ENCODE data around the gene PIGV. TPM values are rescaled to one million over a fixed set of nuclear protein-coding genes. Genes with fewer than 3 reads are reported as not detected.

Gene PIGV
- total RNA-seq, 2 experiments from 2014 or later = 3.8 to 4.7 TPM

DNA sequence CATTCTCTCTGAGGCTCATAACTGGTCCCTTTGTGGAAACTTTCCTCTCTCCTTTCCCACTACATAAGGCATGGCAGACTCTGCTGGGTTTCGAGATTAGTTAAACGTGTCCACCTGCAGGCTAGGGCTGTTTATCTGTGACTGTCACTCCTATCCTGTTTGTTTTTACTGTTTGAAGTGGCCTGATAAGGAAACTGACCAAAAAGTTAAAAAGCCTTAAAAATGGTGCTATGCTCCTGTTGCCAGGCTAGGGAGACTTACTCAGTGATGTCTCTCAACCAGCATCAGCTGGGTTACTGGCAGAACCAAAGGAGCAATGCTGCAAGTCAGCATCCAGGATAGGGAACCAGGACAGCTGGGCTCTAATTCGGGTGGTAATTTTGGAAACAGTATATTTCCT is 3.9 kb downstream of the PIGV start:
- CTCF ChIA-PET = interaction anchor here (4.8 kb wide), 1 partner anchor 188 kb away, joined by 80 read pairs; no protein-coding TSS in a partner anchor
- TF ChIP-seq, protein P1, sequence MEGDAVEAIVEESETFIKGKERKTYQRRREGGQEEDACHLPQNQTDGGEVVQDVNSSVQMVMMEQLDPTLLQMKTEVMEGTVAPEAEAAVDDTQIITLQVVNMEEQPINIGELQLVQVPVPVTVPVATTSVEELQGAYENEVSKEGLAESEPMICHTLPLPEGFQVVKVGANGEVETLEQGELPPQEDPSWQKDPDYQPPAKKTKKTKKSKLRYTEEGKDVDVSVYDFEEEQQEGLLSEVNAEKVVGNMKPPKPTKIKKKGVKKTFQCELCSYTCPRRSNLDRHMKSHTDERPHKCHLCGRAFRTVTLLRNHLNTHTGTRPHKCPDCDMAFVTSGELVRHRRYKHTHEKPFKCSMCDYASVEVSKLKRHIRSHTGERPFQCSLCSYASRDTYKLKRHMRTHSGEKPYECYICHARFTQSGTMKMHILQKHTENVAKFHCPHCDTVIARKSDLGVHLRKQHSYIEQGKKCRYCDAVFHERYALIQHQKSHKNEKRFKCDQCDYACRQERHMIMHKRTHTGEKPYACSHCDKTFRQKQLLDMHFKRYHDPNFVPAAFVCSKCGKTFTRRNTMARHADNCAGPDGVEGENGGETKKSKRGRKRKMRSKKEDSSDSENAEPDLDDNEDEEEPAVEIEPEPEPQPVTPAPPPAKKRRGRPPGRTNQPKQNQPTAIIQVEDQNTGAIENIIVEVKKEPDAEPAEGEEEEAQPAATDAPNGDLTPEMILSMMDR (IDR thresholded peaks at IDR 0.05) = no peak
- Histone ChIP-seq H3K4me3 (ENCODE audit: low read length) (no peak overlapping the region), H3K27ac (ENCODE audit: low read depth in 1 of 2, low read length in 2 of 2) (no peak overlapping the region), H3K36me3 (ENCODE audit: insufficient read depth, low read length) (peaks cover 36% of the 10 kb centered on the region), H3K9me3 (ENCODE audit: control insufficient read depth in 1 of 2, insufficient read depth in 1 of 2, low read length in 2 of 2) (no peaks in the 10 kb centered on the region), H3K4me1 (ENCODE audit: insufficient read depth, low read length) (peaks cover 41% of the 10 kb centered on the region), H3K27me3 (ENCODE audit: control insufficient read depth in 1 of 2, insufficient read depth in 2 of 2, low read length in 2 of 2) (no peaks in the 10 kb centered on the region)
- H3K4me3 Mint-ChIP-seq = no peak overlapping the region
- no peaks in the 10 kb centered on the region for H3K27me3 Mint-ChIP-seq
- H3K27ac Mint-ChIP-seq = no peak overlapping the region
- POLR2A ChIA-PET = interaction anchor here (8.3 kb wide), 1 partner anchor 96 kb away, joined by 346 read pairs; the partner anchor contains the start of gene ARID1A
- ATAC-seq (ENCODE audit: poor library complexity) (no peak), DNase-seq (no peak)
- H3K9me3 Mint-ChIP-seq = no peaks in the 10 kb centered on the region
- intact Hi-C loops (cut with DNase I, micrococcal nuclease) = no loop called here
- H3K36me3 Mint-ChIP-seq (ENCODE audit: low read depth) = peaks cover 64% of the 10 kb centered on the region
- peaks cover 36% of the 10 kb centered on the region for H3K4me1 Mint-ChIP-seq (ENCODE audit: low read depth)

DNA sequence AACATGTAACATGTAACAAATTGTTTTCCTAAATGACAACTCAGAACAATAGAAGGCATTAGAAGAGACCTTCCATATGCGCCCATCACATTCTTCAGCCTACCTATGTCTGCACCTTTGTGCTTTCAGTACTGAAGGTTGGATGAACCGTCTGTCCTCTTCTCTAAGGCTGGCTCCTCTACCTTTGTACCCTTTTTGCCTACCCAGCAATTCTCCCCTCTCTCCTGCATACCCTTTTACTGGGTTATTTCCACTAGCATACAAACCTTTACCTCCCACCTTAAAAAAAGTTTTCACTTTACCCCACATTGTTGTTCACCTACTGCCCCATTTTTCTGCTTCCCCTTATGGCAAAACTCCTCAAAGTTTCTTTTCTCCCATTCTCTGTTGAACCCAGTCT is 5.2 kb downstream of the PIGV start:
- H3K27ac ChIP-seq (ENCODE audit: low read depth in 1 of 2, low read length in 2 of 2) = no peak overlapping the region
- peaks cover 66% of the 10 kb centered on the region for H3K36me3 Mint-ChIP-seq (ENCODE audit: low read depth)

DNA sequence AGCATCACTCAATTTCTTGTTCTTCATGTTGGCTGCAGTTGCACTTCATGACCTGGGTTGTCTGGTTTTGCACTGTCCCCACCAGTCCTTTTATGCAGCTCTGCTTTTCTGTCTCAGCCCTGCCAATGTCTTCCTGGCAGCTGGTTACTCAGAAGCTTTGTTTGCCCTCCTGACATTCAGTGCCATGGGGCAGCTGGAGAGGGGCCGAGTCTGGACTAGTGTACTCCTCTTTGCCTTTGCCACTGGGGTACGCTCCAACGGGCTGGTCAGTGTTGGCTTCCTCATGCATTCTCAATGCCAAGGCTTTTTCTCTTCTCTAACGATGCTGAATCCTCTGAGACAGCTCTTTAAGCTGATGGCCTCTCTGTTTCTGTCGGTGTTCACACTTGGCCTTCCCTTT is 6.6 kb downstream of the PIGV start:
- peaks cover 56% of the 10 kb centered on the region for H3K36me3 Mint-ChIP-seq (ENCODE audit: low read depth)
- no peak overlapping the region for H3K27ac Mint-ChIP-seq
- CTCF ChIA-PET = interaction anchor here (1.5 kb wide), 1 partner anchor 16 kb away, joined by 4 read pairs; no protein-coding TSS in a partner anchor
- POLR2A ChIA-PET = no interaction called here
- peaks cover 20% of the 10 kb centered on the region for H3K4me1 Mint-ChIP-seq (ENCODE audit: low read depth)
- intact Hi-C loops (cut with DNase I, micrococcal nuclease) = no loop called here
- no peaks in the 10 kb centered on the region for H3K27me3 Mint-ChIP-seq
- no peaks in the 10 kb centered on the region for H3K27me3 ChIP-seq (ENCODE audit: control insufficient read depth in 1 of 2, insufficient read depth in 2 of 2, low read length in 2 of 2)
- H3K4me3 Mint-ChIP-seq = no peak overlapping the region
- no peaks in the 10 kb centered on the region for H3K9me3 Mint-ChIP-seq
- H3K4me3 ChIP-seq (ENCODE audit: low read length) = no peak overlapping the region
- TF ChIP-seq, protein P1 (IDR thresholded peaks at IDR 0.05) = no peak
- peaks cover 45% of the 10 kb centered on the region for H3K36me3 ChIP-seq (ENCODE audit: insufficient read depth, low read length)
- H3K9me3 ChIP-seq (ENCODE audit: control insufficient read depth in 1 of 2, insufficient read depth in 1 of 2, low read length in 2 of 2) = no peaks in the 10 kb centered on the region
- H3K27ac ChIP-seq (ENCODE audit: low read depth in 1 of 2, low read length in 2 of 2) = no peak overlapping the region
- no peak for ATAC-seq (ENCODE audit: poor library complexity)
- no peak for DNase-seq
- H3K4me1 ChIP-seq (ENCODE audit: insufficient read depth, low read length) = peaks cover 22% of the 10 kb centered on the region

More for the DNA sequence above, 5.2 kb downstream of the PIGV start:
- Histone ChIP-seq H3K9me3 (ENCODE audit: control insufficient read depth in 1 of 2, insufficient read depth in 1 of 2, low read length in 2 of 2) (no peaks in the 10 kb centered on the region), H3K4me3 (ENCODE audit: low read length) (no peak overlapping the region), H3K27me3 (ENCODE audit: control insufficient read depth in 1 of 2, insufficient read depth in 2 of 2, low read length in 2 of 2) (no peaks in the 10 kb centered on the region), H3K36me3 (ENCODE audit: insufficient read depth, low read length) (peaks cover 45% of the 10 kb centered on the region), H3K4me1 (ENCODE audit: insufficient read depth, low read length) (peaks cover 32% of the 10 kb centered on the region)
- TF ChIP-seq, protein P1 (IDR thresholded peaks at IDR 0.05) = no peak
- intact Hi-C loops (cut with DNase I, micrococcal nuclease) = no loop called here
- H3K4me3 Mint-ChIP-seq = no peak overlapping the region
- no peak overlapping the region for H3K27ac Mint-ChIP-seq
- ATAC-seq (ENCODE audit: poor library complexity) (no peak), DNase-seq (no peak)
- ChIA-PET CTCF (no interaction called here), POLR2A (no interaction called here)
- H3K9me3 Mint-ChIP-seq = no peaks in the 10 kb centered on the region
- H3K4me1 Mint-ChIP-seq (ENCODE audit: low read depth) = peaks cover 26% of the 10 kb centered on the region
- no peaks in the 10 kb centered on the region for H3K27me3 Mint-ChIP-seq
